ENCODE results near the gene LAMA5.

Gene LAMA5

GRCh38 chr20:62296724-62297448 is 70.2 kb downstream of the LAMA5 start:
- H3K27me3 Mint-ChIP-seq (ENCODE audit: low read depth, poor library complexity) = no peaks in the 10 kb centered on the region
- H3K36me3 Mint-ChIP-seq (ENCODE audit: low read depth) = peaks cover 35% of the 10 kb centered on the region
- no peaks in the 10 kb centered on the region for H3K9me3 Mint-ChIP-seq
- H3K27ac Mint-ChIP-seq = no peak overlapping the region
- H3K4me1 Mint-ChIP-seq = no peaks in the 10 kb centered on the region
- TF ChIP-seq, protein P1, sequence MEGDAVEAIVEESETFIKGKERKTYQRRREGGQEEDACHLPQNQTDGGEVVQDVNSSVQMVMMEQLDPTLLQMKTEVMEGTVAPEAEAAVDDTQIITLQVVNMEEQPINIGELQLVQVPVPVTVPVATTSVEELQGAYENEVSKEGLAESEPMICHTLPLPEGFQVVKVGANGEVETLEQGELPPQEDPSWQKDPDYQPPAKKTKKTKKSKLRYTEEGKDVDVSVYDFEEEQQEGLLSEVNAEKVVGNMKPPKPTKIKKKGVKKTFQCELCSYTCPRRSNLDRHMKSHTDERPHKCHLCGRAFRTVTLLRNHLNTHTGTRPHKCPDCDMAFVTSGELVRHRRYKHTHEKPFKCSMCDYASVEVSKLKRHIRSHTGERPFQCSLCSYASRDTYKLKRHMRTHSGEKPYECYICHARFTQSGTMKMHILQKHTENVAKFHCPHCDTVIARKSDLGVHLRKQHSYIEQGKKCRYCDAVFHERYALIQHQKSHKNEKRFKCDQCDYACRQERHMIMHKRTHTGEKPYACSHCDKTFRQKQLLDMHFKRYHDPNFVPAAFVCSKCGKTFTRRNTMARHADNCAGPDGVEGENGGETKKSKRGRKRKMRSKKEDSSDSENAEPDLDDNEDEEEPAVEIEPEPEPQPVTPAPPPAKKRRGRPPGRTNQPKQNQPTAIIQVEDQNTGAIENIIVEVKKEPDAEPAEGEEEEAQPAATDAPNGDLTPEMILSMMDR (IDR thresholded peaks at IDR 0.05) = no peak
- DNase-seq = no peak
- H3K4me3 Mint-ChIP-seq = no peak overlapping the region

DNA sequence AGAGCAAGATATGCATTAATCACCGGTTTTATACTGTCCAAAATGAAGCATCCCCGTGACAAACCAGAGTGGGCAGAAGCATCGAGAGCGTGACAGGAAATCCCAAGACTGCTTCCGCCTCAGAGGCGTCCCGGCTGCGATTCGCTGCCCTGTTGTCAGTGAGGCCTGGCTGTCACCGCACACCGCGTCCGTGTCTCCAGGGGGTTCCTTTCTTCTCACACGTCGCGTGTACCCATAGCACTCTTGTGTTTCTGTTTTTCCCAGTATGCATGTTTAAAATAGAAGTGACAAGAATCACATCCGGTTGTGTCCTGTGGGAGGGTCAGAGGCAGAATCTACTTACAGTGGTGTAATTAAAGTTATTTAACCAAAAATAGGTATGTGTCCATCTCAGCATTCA is 72.6 kb downstream of the LAMA5 start:
- DNase-seq = no peak
- Mint-ChIP-seq H3K27me3 (ENCODE audit: low read depth, poor library complexity) (no peaks in the 10 kb centered on the region), H3K9me3 (no peaks in the 10 kb centered on the region), H3K4me1 (no peaks in the 10 kb centered on the region), H3K4me3 (no peak overlapping the region), H3K27ac (no peak overlapping the region), H3K36me3 (ENCODE audit: low read depth) (peaks cover 43% of the 10 kb centered on the region)
- TF ChIP-seq, protein P1 (IDR thresholded peaks at IDR 0.05) = no peak

GRCh38 chr20:62293946-62294345 is 73.2 kb downstream of the LAMA5 start:
- H3K4me1 Mint-ChIP-seq = no peaks in the 10 kb centered on the region
- peaks cover 45% of the 10 kb centered on the region for H3K36me3 Mint-ChIP-seq (ENCODE audit: low read depth)
- no peaks in the 10 kb centered on the region for H3K27me3 Mint-ChIP-seq (ENCODE audit: low read depth, poor library complexity)
- H3K9me3 Mint-ChIP-seq = no peaks in the 10 kb centered on the region
- H3K27ac Mint-ChIP-seq = no peak overlapping the region
- TF ChIP-seq, protein P1 (IDR thresholded peaks at IDR 0.05) = no peak
- DNase-seq = no peak
- H3K4me3 Mint-ChIP-seq = no peak overlapping the region

DNA sequence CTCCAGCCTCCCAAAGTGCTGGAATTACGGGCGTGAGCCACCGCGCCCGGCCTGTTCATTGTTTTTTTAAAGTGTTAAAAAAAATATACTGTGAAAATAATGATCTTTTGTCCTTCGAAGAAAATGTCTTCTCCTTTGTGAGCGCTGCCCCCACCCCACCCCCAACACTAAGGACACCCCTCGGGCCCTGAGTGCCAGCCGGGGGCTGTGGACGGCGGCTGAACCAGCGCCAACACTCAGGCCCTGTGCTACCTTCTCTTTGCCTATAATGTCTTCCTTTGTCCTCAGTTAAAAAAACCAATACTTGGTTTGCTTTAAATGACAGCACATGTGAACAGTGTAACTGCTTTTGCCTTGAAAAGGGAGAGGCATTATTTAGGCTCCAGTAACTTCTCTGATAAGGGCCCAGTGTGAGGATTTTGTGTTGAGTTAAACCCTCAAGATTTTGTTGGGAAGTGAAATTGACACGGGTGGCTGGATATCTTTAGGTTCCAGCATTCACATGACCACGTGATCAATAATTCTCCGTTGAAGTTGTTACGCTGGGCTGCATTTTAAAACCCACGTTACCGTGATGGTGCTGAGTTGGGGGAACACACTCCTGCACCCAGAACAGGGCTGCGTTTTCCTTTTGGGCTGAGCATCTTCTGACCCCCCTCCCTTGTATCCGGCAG is 73.9 kb downstream of the LAMA5 start:
- no peak overlapping the region for H3K4me3 Mint-ChIP-seq
- no peaks in the 10 kb centered on the region for H3K9me3 Mint-ChIP-seq
- H3K27me3 Mint-ChIP-seq (ENCODE audit: low read depth, poor library complexity) = no peaks in the 10 kb centered on the region
- H3K27ac Mint-ChIP-seq = no peak overlapping the region
- peaks cover 49% of the 10 kb centered on the region for H3K36me3 Mint-ChIP-seq (ENCODE audit: low read depth)
- no peaks in the 10 kb centered on the region for H3K4me1 Mint-ChIP-seq
- TF ChIP-seq, protein P1 (IDR thresholded peaks at IDR 0.05) = no peak
- DNase-seq = no peak

DNA sequence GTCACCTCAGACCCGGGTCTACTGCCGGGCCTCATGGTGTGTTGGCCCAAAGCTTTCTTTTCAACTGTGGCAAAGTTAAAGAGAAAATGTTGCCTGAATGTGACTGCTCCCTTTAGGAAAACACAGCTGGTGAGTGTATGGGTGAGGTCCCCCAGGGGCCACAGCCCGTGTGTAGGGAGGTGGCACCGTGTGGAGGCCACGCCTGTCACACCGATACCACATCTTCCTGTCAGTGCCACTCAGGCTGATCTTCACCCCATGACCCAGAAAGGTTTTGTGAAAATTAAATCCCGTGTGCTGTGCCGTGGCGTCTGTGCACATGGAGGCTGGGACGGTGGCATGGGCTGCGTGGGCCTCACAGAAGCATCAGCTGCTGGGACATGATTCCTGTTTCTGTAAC is 75.0 kb downstream of the LAMA5 start:
- Mint-ChIP-seq H3K4me1 (no peaks in the 10 kb centered on the region), H3K9me3 (no peaks in the 10 kb centered on the region), H3K36me3 (ENCODE audit: low read depth) (peaks cover 49% of the 10 kb centered on the region), H3K4me3 (no peak overlapping the region), H3K27ac (no peak overlapping the region), H3K27me3 (ENCODE audit: low read depth, poor library complexity) (no peaks in the 10 kb centered on the region)
- no peak for DNase-seq
- TF ChIP-seq, protein P1 (IDR thresholded peaks at IDR 0.05) = no peak
